HG03575 (cell line): Measurements from ENCODE around the gene ATP6V1G2.
"Not testable (repeated sequence)": the region's sequence is repeated elsewhere in the genome, so short reads cannot be mapped to it uniquely, and the experiment has no call there.

Experiments
- ATAC-seq: cut with Tn5 transposase; IDR thresholded peaks from one replicate; pipeline ENCODE4 v1.9.1; 2021; ENCODE audit not compliant: unreplicated experiment, insufficient number of reproducible peaks, low FRiP score; ENCODE audit errors: extremely low read depth

Gene ATP6V1G2

DNA sequence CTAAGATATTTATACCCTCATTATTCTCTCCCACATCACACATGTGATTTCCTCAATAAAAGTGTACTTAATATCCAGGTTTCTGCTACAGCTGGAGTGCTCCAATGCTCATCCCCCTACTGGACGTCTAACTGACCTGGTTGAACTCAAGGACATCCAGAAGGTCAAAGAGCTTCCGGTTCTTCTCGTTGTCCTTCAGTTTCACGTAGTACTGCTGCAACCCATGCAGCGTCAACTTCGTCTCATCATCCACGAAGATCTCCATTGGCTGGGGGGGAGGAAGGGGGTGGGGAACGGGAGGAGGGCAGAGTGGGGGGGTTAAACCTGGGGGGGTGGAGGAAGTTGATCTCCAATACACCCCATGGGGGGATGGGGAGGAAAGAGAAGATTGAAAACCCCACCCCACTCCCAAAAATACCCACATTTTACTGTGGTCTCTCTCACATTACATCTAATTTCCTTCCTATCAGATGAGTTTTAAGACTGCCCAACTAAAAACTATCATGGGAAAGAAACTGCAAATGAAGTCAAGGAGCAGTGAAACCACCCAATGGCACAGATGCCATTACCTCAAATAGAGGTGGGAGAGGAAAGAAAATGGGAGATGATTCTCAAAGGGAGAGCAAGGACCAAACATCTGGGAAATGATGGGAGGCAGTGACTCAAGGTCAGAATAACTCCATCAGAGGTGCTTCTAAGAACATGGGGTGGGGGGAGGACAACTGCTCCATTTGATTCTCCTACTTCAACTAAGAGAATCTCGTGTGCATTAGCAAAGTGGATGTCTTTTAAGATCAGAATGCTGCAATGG lies 13.6 kb downstream of the ATP6V1G2 start:
- no peak for ATAC-seq

DNA sequence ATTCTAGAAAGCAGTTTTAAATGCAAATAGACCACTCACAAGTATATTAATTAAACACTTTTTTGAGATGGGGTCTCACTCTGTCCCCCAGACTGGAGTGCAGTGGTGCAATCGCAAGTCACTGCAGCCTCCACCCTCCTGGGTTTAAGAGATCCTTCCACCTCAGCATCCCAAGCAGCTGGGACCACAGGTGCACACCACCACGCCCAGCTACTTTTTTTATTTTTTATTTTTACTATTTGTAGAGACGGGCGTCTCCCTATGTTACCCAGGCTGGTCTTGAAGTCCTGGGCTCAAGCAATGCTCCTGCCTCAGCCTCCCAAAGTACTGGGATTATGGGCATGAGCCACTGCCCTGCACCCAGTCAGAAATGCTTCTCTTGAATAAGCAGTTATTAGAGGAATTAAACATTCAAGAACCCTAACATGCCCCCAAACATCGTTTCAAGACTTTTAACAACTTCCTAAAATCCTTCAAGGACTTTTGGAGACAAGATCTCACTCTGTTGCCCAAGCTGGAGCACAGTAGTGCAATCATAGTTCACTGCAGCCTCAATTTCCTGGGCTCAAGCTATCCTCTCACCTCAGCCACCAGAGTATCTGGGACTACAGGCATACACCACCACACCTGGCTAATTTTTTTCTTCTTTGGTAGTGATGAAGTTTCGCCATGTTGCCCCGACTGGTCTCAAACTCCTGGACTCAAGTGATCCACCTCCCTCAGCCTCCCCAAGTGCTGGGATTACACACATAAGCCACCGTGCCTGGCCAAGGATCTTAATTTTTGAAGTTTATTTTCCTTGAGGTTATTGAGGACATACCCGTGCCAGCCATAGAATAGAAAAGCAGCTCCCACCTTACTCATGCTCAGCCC lies 14.4 kb downstream of the ATP6V1G2 start:
- ATAC-seq = no peak

DNA sequence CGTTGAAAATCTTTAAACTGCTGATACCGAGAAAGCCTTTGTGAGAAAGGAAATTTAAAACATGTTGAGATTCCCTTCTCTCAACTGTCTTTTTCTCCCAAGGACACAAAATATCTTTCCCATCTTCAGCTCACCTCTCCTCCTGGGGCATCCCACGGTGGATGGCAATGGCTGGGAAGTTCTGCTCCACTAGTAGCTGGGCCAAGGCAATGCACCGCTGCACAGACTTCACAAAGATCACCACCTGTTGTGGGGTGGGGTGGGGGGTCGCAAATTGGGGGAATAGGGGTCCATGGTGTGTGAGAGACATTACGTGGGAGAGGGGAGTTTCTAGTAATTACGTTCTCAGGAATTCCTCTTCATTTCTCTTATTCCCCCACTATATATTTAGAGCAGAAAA lies 15.2 kb downstream of the ATP6V1G2 start:
- ATAC-seq = no peak

DNA sequence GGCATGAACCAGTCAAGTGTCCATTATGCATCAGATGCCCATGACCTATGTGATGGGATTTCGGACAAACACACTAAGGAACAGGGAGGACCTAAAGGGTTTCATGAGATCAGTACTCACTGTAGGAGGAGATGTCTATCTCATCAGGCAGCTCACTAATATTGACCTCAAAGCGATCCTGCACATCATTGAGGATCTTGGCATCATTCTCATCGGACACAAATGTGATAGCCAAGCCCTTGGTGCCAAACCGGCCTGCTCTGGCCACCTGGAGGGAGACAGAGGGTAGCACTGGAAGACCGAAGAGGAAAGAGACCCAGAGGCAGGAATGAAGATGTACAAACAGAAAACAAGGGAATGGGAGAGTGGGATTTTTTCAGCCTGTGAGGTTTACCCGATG lies 15.7 kb downstream of the ATP6V1G2 start:
- no peak for ATAC-seq

DNA sequence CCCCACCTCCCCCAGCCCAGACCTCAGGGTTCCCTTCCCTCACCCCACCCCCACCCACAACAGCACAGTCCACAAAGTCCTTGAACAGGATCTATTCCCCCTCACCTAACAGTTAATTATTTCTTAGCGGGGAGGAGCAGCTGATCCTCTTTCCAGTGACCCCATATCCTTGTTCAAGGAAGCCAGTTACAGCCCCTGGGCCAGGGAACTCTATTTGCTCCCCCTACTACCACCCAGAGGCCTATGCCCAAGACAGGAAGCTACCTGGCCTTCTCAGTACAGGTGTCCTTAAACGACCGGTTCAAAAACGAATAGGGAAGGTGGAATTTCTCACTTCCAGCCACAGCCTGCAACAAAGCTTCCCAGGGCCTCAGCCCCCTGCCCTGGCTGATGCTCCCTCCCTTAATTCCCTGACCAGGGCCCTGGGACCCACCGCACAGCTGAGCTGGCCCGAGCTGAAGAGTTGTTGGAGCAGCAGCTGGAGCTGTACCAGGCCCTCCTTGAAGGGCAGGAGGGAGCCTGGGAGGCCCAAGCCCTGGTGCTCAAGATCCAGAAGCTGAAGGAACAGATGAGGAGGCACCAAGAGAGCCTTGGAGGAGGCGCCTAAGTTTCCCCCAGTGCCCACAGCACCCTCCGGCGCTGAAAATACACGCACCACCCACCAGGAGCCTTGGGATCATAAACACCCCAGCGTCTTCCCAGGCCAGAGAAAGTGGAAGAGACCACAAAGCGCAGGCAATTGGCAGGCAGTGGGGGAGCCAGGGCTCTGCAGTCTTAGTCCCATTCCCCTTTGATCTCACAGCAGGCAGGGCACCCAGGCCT lies 16.9 kb downstream of the ATP6V1G2 start:
- ATAC-seq = no peak

DNA sequence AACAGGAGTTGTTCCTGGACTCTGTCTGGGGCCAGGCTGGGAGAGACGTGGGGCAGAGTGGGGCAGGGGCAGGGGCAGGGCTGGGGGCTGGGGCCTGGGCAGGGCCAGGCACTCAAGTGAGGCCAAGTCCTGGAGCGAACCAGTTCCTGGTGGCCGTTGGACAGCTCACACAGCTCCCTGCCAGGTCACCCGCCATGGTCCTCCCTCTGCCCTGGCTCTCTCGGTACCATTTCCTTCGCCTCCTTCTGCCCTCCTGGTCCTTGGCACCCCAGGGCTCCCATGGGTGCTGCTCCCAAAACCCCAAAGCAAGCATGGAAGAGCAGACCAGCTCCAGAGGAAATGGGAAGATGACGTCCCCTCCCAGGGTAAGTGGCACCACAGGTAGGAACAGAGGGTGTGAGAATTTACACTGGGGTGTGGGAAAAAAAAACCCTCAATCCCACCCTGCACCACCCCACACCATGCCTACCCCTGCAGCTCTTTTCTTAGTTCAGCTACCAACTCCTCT lies 17.5 kb downstream of the ATP6V1G2 start, which contains the start of gene MCCD1:
MCCD1 (plus strand) TSS at position 142 of the 508 bp plus-strand sequence; CDS start at position 195, 53 bp downstream.
- ATAC-seq = no peak

DNA sequence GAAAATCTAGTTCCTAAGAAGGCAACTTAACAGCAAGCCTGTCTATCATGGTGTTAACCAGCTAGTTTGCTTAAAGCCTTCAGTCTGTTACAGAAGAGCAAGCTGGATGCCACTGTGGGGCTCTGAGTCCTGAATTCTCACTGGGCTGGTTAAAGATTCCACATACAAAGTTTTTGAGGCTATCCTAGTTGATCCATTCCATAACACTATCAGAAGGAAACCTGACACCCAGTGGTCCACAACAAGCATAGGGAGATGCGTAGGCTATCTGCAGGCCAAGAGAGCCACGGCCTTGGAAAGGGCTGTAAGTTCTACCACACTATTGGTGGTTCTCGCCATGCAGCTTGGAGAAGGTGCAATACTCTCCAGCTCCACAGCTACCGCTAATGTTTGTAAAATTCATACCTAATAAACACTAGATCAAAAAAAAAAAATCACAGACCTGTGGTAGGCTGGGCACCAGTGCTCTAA lies 18.1 kb downstream of the ATP6V1G2 start:
- no peak for ATAC-seq

DNA sequence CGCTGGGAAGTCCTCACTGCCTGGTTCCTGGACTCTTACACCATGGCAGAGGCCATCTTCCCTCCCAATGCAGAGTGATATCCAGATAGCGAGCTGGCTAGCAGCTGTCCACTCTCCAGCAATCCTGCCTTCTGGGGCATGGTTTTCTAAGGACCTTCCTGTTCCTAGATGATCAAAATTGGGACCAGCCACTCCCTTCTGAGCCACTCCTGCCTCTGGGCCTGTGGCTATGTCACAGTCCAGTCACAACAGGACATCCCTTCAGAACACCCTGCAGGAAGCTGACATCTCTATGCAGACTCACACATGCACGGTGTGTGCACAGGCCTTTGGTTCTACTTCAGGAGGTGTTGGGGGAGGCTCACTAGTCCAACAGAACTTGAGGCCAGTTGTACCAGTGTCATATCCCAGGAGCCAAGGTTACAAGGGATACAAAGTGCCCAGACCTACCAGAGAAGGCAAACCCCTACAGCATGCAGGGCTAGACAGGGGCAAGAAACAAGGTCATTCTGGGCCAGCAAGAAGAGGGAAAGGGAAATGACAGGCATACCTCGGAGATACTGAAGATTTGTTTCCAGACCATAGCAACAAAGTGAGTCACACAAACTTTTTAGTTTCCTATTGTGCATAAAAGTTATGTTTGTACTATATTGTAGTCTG lies 20.3 kb downstream of the ATP6V1G2 start:
- ATAC-seq = no peak

DNA sequence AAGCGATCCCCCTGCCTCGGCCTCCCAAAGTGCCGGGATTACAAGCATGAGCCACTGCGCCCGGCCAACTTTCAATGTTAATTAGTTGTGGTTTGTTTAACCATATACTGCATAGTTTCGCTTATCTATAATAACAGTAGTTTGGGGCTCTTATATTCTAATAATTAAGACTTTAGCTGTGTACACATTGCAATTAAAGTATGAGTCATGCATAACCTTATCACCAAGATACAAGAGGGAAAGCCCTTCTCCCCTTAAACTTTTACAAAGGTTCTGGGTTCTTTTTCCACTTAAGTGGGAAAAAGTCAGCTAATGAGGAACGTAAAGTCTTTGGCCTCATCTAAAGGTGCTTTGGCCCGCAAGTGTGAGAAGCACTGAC lies 20.9 kb downstream of the ATP6V1G2 start:
- no peak for ATAC-seq

DNA sequence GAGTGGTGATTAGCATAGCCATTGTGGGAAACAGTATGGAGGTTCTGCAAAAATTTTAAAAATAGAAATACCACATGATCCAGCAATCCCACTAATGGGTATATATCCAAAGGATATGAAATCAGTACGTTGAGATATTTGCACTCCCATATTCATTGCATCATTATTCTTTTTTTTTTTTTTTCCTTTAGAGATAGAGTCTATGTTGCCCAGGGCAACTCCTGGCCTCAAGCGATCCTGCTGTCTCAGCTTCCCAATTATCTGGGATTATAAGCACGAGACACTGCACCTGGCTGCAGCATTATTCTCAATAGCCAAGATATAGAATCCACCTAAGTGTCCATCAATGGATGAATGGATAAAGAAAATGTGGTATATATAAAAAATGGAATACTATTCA lies 24.6 kb downstream of the ATP6V1G2 start:
- ATAC-seq = no peak

DNA sequence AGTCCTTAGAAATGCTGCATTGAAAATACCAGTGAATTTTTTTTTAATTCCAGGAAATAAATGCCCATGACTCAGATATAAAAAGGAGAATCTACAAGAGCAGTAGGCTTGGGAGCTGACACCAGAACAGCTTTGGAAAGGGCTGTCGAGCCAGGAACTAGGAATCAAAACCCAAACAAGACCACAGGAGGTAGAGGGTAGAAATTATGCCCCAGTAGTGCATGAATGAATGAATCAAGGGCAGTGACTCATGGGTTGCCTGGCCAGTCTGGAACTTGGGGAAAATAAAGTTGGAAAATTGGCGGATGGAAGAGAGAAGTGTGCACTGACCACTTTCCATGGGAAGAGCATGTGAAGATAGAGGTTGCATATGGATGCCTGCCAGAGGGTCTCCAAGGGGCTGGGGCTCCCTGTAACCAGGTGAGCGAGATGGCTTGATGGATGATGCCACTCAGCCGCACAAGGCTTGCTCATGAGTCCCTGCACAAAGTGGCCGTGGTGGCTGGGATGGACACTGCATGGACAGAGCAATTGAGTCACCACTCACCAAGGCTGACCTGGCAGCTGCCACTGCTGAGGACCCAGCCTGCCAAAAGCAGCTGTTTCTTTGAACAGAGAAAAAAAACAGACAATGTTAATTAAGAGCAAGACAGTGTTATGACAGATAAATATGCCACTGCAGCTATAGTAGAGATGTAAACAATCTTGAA lies 32.8 kb downstream of the ATP6V1G2 start:
- no peak for ATAC-seq

DNA sequence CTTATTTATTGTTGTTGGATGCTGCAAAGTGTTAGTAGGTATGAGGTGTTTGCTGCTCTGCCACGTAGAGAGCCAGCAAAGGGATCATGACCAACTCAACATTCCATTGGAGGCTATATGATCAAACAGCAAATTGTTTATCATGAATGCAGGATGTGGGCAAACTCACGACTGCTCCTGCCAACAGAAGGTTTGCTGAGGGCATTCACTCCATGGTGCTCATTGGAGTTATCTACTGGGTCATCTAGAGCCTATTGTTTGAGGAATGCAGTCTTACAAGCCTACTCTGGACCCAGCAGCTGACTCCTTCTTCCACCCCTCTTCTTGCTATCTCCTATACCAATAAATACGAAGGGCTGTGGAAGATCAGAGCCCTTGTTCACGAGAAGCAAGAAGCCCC lies 36.4 kb downstream of the ATP6V1G2 start:
- no peak for ATAC-seq

DNA sequence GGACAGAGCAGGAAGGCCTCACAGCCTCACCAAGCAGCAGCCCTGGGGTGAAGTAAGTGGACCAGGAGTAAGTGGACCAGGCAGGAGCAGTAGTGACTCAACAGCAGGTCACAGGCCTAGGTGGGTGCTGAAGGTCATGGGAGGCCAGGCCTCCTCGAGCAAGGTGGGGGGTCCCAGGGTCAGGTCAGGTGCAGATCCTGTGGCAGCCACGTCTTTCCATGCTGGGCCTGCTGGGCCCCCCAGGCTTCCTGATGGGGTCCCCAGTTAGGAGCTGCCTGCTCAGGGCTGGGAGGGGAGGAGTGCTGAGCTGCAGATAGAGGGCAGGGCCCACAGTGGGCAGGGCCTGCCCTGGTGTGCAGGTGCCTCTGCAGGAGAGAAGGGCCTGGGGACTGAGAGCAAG lies 37.4 kb downstream of the ATP6V1G2 start:
- ATAC-seq = not testable (repeated sequence)

DNA sequence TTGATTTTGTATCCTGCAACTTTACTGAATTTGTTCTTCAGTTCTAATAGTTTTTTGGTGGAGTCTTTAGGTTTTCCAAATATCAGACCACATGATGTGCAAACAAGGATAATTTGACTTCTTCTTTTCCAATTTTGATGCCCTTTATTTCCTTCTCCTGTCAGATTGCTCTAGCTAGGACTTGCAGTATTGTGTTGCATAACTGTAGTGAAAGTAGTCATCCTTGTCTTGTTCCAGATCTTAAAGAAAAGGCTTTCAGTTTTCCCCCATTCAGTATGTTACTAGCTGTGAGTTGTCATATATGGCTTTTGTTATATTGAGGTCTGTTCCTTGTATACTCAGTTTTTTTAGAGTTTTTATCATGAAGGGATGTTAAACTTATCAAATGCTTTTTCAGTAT lies 43.8 kb downstream of the ATP6V1G2 start:
- ATAC-seq = no peak

DNA sequence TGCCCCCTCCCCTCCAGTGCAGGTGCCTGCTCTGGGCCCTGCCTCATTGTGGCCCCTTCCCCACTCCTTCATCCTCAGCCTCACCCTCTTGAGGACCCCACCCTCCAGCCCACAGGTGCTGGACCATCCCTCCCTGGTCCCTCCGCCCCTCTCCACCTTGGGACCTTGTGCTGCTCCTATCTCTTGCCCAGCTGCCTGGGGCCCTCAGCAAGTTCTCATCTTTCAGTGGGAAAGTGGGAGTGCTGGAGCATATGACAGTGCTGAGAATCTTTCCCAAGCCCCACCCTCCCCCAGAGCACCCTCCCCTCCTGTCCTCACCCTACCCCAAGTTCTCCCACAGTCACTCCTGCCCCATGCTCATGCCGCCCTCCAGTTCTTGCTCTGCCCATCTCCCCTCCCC lies 46.8 kb downstream of the ATP6V1G2 start:
- not testable (repeated sequence) for ATAC-seq

DNA sequence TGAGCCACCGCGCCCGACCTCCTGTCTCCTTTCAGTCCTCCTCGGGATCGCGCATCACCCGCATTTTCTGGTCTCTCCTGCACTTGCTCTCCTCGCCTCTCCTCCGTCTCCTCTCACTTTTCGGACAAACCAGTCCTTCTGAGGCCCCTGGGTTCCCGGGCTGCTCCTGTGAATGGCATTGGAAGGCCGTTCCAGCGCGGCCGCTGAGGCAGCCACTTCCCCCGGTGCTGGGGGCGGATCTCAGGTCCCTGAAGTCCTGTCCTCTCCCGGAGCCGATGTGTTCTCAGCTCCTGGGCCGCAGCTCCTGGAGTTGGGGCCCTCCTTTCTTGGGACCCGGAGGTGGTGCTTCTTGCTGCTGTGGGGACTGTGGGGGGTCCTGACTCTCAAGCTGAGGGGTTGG lies 47.7 kb downstream of the ATP6V1G2 start:
- ATAC-seq = no peak

DNA sequence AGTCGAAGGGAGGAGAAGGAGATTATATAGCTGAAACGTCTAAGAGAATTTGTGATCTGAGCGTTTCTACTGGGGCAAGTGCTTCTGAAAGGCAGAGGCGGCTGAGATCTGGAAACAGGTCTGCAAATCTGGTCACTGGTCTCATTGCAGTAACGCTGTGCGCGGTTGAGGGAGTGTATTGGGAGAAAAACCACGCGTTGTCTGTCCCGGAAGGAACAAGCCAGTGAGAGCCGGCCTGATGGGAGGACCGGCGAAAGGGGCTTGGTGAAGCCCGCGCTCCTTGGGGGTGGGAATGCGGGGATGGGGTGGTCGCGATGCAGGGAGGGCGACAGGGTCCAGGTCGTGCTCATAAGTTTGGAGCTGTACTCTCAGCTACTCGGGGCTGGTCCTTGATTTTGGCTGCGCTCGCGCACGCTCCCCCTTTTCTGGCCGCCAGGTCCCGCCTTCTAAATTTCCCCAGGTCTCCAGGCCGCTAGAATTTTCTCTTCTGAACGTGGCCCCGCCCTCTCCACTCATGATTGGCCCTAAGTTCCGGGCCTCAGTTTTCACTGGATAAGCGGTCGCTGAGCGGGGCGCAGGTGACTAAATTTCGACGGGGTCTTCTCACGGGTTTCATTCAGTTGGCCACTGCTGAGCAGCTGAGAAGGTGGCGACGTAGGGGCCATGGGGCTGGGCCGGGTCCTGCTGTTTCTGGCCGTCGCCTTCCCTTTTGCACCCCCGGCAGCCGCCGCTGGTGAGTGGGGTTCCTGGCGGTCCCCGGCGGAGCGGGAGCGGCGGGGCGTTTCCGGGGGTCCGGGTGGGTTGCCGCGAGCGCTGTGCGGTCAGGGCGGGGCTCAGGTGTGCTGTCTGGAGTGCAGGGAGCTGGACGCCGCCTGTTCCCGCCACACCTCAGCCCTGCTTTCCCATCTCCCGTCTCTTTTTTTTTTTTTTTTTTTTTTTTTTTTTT lies 48.6 kb downstream of the ATP6V1G2 start, which contains the start of gene MICB:
MICB (plus strand) TSS at position 615 of the 946 bp plus-strand sequence; CDS start at position 664, 49 bp downstream.
- ATAC-seq = no peak
